HEK293T (cell line): Measurements from ENCODE around the gene TENM3.

Experiments used
- CTCF ChIA-PET: fragments of 350-600 bp; formaldehyde crosslinking; extraction: SDS; loops from one replicate; lab custom pipeline; 2021; ENCODE audit warnings: antibody characterized with exemption, inconsistent platforms; lab: Yijun Ruan, JAX
- POLR2A ChIA-PET: fragments of 350-600 bp; formaldehyde crosslinking; extraction: SDS; loops from one replicate; lab custom pipeline; 2020; ENCODE audit warnings: antibody characterized with exemption, inconsistent platforms; lab: Yijun Ruan, JAX
- DNase-seq: peaks from one replicate; pipeline ENCODE4 v3.0.0; 2012; ENCODE audit warnings: mixed read lengths; ENCODE audit errors: extremely low spot score
- ARNT ChIP-seq: fragments of 450-650 bp; IDR thresholded peaks from 2 replicates; pipeline ENCODE4 v1.6.1; 2017; ENCODE audit warnings: mild to moderate bottlenecking
- BHLHE40 ChIP-seq: fragments of 450-650 bp; IDR thresholded peaks from 2 replicates; pipeline ENCODE4 v1.6.1; 2016; ENCODE audit warnings: mild to moderate bottlenecking, moderate library complexity, borderline replicate concordance
- CTBP1 ChIP-seq: fragments of 450-650 bp; IDR thresholded peaks from 2 replicates; pipeline ENCODE4 v1.6.1; 2016; ENCODE audit warnings: borderline replicate concordance
- ELF4 ChIP-seq: fragments of 450-650 bp; IDR thresholded peaks from 2 replicates; pipeline ENCODE4 v1.6.1; 2017; ENCODE audit warnings: antibody characterized with exemption
- FOXA1 ChIP-seq: fragments of 450-650 bp; IDR thresholded peaks from 2 replicates; pipeline ENCODE4 v1.6.1; 2016; ENCODE audit warnings: mild to moderate bottlenecking
- FOXK2 ChIP-seq: fragments of 450-650 bp; IDR thresholded peaks from 2 replicates; pipeline ENCODE4 v1.6.1; 2016; ENCODE audit warnings: mild to moderate bottlenecking
- FOXM1 ChIP-seq: fragments of 450-650 bp; IDR thresholded peaks from 2 replicates; pipeline ENCODE4 v1.6.1; 2017; ENCODE audit warnings: mild to moderate bottlenecking, borderline replicate concordance
- HDGF ChIP-seq: fragments of 450-650 bp; IDR thresholded peaks from 2 replicates; pipeline ENCODE4 v1.6.1; 2017; ENCODE audit warnings: antibody characterized with exemption, borderline replicate concordance
- L3MBTL2 ChIP-seq: fragments of 450-650 bp; conservative IDR thresholded peaks from 2 replicates; pipeline ENCODE4 v1.6.1; 2016; ENCODE audit warnings: mild to moderate bottlenecking
- LEF1 ChIP-seq: fragments of 450-650 bp; IDR thresholded peaks from 2 replicates; pipeline ENCODE4 v1.6.1; 2017; ENCODE audit warnings: mild to moderate bottlenecking, borderline replicate concordance
- NFRKB ChIP-seq: fragments of 450-650 bp; IDR thresholded peaks from 2 replicates; pipeline ENCODE4 v1.6.1; 2016; ENCODE audit warnings: mild to moderate bottlenecking, moderate library complexity
- SP1 ChIP-seq: fragments of 450-650 bp; IDR thresholded peaks from 2 replicates; pipeline ENCODE4 v1.6.1; 2017
- SUZ12 ChIP-seq: fragments of 450-650 bp; IDR thresholded peaks from 2 replicates; pipeline ENCODE4 v1.6.1; 2016; ENCODE audit warnings: mild to moderate bottlenecking
- TARDBP ChIP-seq: fragments of 450-650 bp; IDR thresholded peaks from 2 replicates; pipeline ENCODE4 v1.6.1; 2016
- ZNF384 ChIP-seq: fragments of 450-650 bp; IDR thresholded peaks from 2 replicates; pipeline ENCODE4 v1.6.1; 2016
- TF ChIP-seq, protein P1 (sequence below): fragments of 450-650 bp; IDR thresholded peaks from 2 replicates; pipeline ENCODE4 v1.6.1; 2016

TENM3 gene

DNA sequence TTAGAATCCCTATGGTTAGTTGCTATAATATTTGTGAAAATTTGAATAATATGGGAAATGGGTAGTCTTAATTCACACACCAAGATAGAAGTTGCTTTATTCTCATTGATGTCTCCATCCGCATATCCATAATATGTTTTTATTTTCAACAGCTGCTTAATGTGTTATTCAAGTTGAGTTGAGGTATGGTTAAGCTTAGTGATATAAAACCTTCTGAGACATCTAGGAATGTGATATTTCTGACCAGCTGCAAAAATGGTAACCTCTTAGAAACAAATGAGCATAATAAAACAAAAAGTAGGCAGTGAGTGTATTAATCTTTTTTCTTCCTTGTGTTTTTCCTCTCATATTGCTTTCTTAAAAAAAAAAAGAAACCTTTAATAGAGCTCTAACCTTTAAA, 172.9 kb downstream of the TENM3 start:
- CTCF ChIA-PET = no interaction called here
- no peak for TF ChIP-seq CTBP1

DNA sequence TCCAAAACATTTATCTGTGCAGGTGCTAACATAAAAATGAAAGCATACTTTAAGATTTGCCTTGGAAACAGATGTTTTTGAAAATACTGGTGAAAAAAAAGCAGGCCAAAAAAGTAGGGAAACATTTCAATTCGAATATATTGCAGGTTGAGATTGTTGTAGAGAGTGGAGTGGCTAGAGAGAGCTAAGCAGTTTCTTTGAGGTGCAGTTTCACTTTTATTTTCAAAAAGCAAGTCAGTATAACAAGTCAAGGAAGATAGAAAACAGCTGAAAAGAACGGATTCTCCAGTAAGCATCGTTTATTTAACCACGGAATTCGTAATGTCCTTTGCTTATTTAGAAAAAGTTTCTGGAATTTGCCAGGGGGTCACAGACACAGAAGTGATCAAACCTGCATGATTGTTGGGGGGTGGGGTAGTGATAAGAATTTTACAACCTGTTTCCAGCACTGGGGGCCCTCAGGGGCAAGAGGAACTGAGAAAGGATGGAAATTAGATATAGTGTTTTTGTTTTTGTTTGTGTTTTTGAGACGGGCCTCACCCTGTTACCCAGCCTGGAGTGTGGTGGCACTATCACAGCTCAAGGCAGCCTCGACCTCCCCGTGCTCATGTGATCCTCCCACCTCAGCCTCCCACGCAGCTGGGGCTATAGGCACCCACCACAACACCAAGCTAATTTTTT, 175.0 kb downstream of the TENM3 start:
- TF ChIP-seq FOXM1 (no peak), L3MBTL2 (no peak), ARNT (no peak), SP1 (no peak), CTBP1 (no peak), ZNF384 (no peak), BHLHE40 (no peak), SUZ12 (no peak), ELF4 (no peak), LEF1 (no peak), NFRKB (no peak), HDGF (no peak), FOXA1 (no peak), TARDBP (no peak), FOXK2 (no peak)
- TF ChIP-seq, protein P1, sequence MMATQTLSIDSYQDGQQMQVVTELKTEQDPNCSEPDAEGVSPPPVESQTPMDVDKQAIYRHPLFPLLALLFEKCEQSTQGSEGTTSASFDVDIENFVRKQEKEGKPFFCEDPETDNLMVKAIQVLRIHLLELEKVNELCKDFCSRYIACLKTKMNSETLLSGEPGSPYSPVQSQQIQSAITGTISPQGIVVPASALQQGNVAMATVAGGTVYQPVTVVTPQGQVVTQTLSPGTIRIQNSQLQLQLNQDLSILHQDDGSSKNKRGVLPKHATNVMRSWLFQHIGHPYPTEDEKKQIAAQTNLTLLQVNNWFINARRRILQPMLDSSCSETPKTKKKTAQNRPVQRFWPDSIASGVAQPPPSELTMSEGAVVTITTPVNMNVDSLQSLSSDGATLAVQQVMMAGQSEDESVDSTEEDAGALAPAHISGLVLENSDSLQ = no peak
- CTCF ChIA-PET = no interaction called here
- POLR2A ChIA-PET = no interaction called here
- DNase-seq = no peak

More for the DNA sequence above, 172.9 kb downstream of the TENM3 start:
- no peak for DNase-seq
- POLR2A ChIA-PET = no interaction called here

DNA sequence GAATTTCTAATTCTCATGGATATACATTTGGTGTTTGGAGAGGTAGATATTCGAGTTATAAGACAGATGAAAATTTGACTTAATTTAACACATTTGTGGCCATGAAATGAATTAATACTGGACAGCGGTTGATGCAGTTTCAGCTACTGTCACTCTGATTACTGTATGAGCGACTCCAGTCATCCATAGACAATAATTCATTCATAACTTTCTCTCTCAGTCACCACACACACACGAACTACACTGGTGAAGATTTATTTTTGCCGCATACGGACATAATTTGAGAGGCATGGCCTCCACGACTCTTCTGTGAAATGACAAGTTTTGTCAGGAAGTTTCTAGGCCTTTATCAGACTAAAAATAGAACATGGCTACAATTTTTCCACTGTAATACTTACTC, 177.0 kb downstream of the TENM3 start:
- no peak for DNase-seq
- TF ChIP-seq LEF1 (no peak), ELF4 (no peak), CTBP1 (no peak), NFRKB (no peak)
- TF ChIP-seq, protein P1 = no peak
- ChIA-PET CTCF (no interaction called here), POLR2A (no interaction called here)

DNA sequence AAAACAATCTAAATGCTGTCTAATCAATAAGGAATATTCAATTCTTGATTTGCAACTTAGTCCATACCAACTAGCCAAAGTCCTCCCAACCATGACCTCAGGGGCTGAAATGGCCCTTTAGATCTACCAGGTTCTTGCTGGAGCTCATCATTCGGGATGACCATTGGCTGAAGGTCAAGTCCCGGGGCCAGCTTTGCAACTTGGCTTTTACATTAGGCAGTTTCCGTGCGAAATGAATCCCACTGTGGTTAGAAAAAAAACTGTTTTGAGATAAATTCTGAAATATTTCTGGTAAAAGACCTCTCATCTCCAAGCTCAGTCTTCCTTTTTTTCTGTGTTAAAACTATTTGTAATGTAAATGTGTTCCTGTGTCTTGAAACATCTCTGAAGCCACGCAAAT, 178.6 kb downstream of the TENM3 start:
- DNase-seq = no peak
- ChIA-PET POLR2A (no interaction called here), CTCF (no interaction called here)
- TF ChIP-seq HDGF (no peak), BHLHE40 (no peak), LEF1 (no peak), FOXA1 (no peak), FOXM1 (no peak)

DNA sequence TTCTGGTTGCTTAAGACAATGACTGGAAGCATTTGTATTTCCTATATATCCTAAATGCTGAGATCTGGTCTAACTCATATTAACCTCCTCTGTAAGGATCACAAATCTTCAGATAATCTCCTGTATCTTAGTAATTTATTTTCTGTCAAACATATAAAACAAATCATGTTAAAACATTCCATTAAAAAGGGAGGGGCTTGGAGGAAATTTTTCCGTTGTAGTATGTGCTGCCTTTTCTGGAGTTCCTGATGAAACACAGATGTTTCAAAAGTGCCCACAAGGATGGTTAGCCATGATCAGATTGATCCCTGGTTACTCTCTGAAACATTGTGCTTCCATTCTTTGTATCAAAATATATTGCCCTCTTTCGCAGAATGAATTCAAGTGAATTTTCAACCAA, 182.1 kb downstream of the TENM3 start:
- no peak for TF ChIP-seq ELF4
- TF ChIP-seq HDGF = no peak
- TF ChIP-seq FOXA1 = no peak
- TF ChIP-seq BHLHE40 = no peak
- no peak for TF ChIP-seq FOXK2
- no peak for TF ChIP-seq CTBP1
- TF ChIP-seq ZNF384 = no peak
- TF ChIP-seq, protein P1 = no peak
- no peak for TF ChIP-seq TARDBP
- TF ChIP-seq L3MBTL2 = no peak
- no peak for TF ChIP-seq SP1
- no peak for TF ChIP-seq FOXM1
- no peak for TF ChIP-seq SUZ12
- no peak for TF ChIP-seq LEF1
- no peak for TF ChIP-seq NFRKB
- no peak for TF ChIP-seq ARNT
- CTCF ChIA-PET = no interaction called here
- POLR2A ChIA-PET = no interaction called here
- DNase-seq = no peak

DNA sequence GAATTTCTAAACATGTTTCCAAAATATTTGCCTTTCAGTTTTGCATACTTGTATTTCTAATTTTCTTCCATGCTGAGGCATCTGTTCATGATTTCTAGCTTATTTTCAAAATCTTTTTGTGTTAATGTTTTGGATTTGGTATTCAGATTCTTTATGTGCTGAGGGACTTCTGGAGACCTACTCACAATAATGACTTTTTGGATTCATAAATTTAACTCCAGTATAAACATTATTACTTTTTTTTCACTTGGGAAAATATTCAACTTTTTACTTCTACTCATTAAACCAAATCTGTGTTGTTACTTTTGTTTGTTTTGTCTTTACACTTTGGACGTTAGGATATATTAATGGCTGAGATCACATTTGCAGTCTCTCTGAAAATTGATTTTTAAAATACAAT, 183.7 kb downstream of the TENM3 start:
- TF ChIP-seq TARDBP = no peak
- POLR2A ChIA-PET = no interaction called here
- no peak for DNase-seq
- CTCF ChIA-PET = no interaction called here

DNA sequence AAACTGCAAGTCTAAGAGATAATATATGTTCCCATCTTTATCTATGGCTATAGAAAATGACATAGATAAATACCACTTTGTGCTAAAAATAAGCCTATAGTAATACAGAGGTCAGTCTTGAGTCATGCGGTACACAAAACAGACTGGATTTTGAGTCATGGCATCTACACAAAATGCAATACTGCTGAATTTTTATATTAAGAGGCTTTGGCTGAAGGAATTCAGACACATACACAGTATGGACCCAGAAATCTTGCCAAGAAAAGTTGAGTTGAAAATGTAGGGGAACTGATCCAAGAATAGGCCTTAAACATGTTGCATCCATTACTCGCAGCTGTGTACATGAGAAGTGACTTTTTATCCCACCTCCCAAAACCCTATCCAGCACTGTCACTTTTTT, 184.4 kb downstream of the TENM3 start:
- CTCF ChIA-PET = no interaction called here
- no peak for DNase-seq
- TF ChIP-seq FOXK2 = no peak
- TF ChIP-seq NFRKB = no peak
- TF ChIP-seq, protein P1 = no peak
- TF ChIP-seq LEF1 = no peak
- no peak for TF ChIP-seq ARNT
- POLR2A ChIA-PET = no interaction called here
